HL-60 (cell line): ENCODE results near the gene ZBTB7C.

Experiments used
- GABPA ChIP-seq: IDR thresholded peaks from 2 replicates; pipeline ENCODE4 v1.6.1; 2012; ENCODE audit warnings: low read depth
- POLR2AphosphoS5 ChIP-seq: IDR thresholded peaks from 2 replicates; pipeline ENCODE4 v1.6.1; 2012; ENCODE audit warnings: low read depth
- SPI1 ChIP-seq: IDR thresholded peaks from 2 replicates; pipeline ENCODE4 v1.6.1; 2012; ENCODE audit warnings: low read depth, mild to moderate bottlenecking, borderline replicate concordance
- TF ChIP-seq, protein P1 (sequence below): IDR thresholded peaks from one replicate; pipeline ENCODE4 v1.5.1; 2011; ENCODE audit warnings: low read length, control low read depth, inconsistent platforms; ENCODE audit not compliant: insufficient read depth
- TF ChIP-seq, protein P2 (sequence below): IDR thresholded peaks from 2 replicates; pipeline ENCODE4 v1.6.1; 2012; ENCODE audit warnings: low read depth; ENCODE audit not compliant: insufficient replicate concordance

GRCh38 chr18:48183613-48184012, 225.6 kb downstream of the ZBTB7C start:
- TF ChIP-seq POLR2AphosphoS5, result no peak
- TF ChIP-seq, protein P1, sequence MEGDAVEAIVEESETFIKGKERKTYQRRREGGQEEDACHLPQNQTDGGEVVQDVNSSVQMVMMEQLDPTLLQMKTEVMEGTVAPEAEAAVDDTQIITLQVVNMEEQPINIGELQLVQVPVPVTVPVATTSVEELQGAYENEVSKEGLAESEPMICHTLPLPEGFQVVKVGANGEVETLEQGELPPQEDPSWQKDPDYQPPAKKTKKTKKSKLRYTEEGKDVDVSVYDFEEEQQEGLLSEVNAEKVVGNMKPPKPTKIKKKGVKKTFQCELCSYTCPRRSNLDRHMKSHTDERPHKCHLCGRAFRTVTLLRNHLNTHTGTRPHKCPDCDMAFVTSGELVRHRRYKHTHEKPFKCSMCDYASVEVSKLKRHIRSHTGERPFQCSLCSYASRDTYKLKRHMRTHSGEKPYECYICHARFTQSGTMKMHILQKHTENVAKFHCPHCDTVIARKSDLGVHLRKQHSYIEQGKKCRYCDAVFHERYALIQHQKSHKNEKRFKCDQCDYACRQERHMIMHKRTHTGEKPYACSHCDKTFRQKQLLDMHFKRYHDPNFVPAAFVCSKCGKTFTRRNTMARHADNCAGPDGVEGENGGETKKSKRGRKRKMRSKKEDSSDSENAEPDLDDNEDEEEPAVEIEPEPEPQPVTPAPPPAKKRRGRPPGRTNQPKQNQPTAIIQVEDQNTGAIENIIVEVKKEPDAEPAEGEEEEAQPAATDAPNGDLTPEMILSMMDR, result no peak
- TF ChIP-seq, protein P2, sequence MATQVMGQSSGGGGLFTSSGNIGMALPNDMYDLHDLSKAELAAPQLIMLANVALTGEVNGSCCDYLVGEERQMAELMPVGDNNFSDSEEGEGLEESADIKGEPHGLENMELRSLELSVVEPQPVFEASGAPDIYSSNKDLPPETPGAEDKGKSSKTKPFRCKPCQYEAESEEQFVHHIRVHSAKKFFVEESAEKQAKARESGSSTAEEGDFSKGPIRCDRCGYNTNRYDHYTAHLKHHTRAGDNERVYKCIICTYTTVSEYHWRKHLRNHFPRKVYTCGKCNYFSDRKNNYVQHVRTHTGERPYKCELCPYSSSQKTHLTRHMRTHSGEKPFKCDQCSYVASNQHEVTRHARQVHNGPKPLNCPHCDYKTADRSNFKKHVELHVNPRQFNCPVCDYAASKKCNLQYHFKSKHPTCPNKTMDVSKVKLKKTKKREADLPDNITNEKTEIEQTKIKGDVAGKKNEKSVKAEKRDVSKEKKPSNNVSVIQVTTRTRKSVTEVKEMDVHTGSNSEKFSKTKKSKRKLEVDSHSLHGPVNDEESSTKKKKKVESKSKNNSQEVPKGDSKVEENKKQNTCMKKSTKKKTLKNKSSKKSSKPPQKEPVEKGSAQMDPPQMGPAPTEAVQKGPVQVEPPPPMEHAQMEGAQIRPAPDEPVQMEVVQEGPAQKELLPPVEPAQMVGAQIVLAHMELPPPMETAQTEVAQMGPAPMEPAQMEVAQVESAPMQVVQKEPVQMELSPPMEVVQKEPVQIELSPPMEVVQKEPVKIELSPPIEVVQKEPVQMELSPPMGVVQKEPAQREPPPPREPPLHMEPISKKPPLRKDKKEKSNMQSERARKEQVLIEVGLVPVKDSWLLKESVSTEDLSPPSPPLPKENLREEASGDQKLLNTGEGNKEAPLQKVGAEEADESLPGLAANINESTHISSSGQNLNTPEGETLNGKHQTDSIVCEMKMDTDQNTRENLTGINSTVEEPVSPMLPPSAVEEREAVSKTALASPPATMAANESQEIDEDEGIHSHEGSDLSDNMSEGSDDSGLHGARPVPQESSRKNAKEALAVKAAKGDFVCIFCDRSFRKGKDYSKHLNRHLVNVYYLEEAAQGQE, result no peak
- TF ChIP-seq SPI1, result no peak
- TF ChIP-seq GABPA, result no peak
